Mucosa of stomach (tissue), 1 donor: ENCODE data around the gene POLD2.

Experiments used
- H3K27me3 ChIP-seq: one replicate; pipeline ENCODE4 v1.7.0; 2013; ENCODE audit warnings: mild to moderate bottlenecking, low read length; ENCODE audit not compliant: control insufficient read depth, insufficient read depth
- H3K36me3 ChIP-seq: one replicate; pipeline ENCODE4 v1.7.0; 2013; ENCODE audit warnings: low read length; ENCODE audit not compliant: control insufficient read depth, insufficient read depth
- H3K4me1 ChIP-seq: one replicate; pipeline ENCODE4 v1.7.0; 2013; ENCODE audit warnings: mild to moderate bottlenecking, low read length; ENCODE audit not compliant: control insufficient read depth, insufficient read depth
- H3K4me3 ChIP-seq: one replicate; pipeline ENCODE4 v1.7.0; 2013; ENCODE audit warnings: low read length
- H3K9ac ChIP-seq: one replicate; pipeline ENCODE4 v1.7.0; 2013; ENCODE audit warnings: mild to moderate bottlenecking, low read length, moderate library complexity
- H3K9me3 ChIP-seq: one replicate; pipeline ENCODE4 v1.7.0; 2013; ENCODE audit warnings: mild to moderate bottlenecking, low read length, moderate library complexity; ENCODE audit not compliant: control insufficient read depth
- donor health status: Pancreatic carcinoma.

Gene POLD2

DNA sequence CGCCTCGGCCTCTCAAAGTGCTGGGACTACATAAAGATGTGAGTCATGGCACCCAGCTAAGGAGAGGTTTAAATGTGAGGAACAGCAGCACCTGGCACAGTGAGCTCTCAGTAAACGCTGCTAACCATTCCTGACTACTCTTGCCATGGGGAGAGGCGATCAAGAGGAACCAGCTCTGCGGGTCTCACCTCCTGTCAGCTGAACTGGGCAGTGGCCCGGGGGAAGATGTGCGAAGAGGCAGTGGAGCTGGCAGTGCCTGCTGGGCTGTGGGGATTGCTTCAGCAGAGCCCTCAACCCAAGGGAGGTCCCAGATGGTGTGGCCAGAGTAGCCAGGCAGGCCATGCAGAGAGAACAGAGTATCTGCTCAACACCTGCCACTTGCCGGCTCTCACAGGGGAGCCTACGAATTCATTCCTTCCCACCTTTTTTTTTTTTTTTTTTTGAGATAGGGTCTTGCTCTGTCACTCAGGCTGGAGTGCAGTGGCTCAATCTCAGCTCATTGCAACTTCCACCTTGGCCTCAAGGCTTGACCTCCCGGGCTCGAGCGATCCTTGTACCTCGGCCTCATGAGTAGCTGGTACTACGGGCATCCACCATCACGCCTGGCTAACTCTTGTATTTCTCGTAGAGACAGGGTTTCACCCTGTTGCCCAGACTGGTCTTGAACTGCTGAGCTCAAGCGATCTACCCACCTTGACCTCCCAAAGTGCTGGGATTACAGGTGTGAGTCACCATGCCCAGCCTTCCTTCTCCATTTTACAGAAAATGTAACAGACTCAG lies 47.9 kb downstream of the POLD2 start:
- Histone ChIP-seq H3K27me3 (no peaks in the 10 kb centered on the region), H3K4me1 (peaks cover 53% of the 10 kb centered on the region), H3K9me3 (no peaks in the 10 kb centered on the region), H3K36me3 (peaks cover 6% of the 10 kb centered on the region), H3K9ac (no peak overlapping the region), H3K4me3 (no peak overlapping the region)

DNA sequence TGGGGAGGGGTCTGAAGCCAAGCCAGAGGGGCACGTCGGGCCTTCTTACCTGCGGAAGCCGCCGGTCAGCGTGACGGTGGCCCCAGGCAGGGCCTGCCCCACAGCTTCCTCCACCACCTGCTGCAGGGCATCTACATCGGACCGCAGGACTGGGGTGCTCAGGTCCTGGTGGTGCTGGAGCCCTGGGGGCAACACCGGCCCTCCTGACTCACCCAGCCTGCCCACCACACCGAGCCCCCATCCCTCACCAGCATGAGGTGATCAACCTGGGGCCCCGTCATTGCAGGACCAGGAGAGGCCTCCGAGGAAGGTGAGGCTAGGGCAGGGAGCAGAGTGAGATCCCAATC lies 49.0 kb downstream of the POLD2 start:
- Histone ChIP-seq H3K9me3 (no peaks in the 10 kb centered on the region), H3K9ac (no peak overlapping the region), H3K4me1 (peaks cover 48% of the 10 kb centered on the region), H3K27me3 (no peaks in the 10 kb centered on the region), H3K36me3 (no peaks in the 10 kb centered on the region), H3K4me3 (no peak overlapping the region)

DNA sequence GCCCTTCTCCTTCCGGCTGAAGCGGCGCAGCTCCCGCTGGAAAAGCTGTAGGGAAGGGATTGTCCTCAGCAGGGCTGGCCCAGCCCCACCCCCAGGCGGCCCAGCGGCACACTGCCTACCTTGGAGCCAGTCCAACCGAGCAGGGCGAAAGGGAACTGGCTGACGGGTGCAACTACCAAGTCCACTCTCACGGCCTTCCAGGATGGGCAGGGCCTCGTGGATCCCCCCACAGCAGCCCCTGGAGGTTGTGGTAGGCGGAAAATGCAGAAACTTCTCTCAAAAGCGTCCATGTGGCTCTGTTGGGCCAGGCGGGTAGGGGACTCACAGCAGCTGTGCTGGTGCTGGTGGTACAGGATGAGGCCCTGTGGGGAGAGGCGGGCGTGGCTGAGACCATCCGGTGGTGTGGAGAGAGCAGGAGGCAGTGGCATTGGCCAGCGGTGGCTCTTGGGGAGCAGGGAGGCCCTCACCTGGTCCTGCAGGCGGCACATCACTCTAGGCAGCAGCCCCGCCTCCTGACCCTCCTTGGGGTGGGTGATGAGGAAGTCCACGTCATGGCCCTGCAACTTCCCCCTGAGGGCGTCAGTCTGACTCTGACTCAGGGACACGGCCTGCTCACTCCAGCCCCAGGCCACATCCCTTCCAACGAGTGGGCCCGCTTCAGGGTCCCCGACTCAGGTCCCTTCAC lies 49.5 kb downstream of the POLD2 start:
- Histone ChIP-seq H3K4me1 (peaks cover 48% of the 10 kb centered on the region), H3K36me3 (no peaks in the 10 kb centered on the region), H3K4me3 (peak overlapping the region; percentile 23), H3K27me3 (no peaks in the 10 kb centered on the region), H3K9ac (no peak overlapping the region), H3K9me3 (no peaks in the 10 kb centered on the region)

DNA sequence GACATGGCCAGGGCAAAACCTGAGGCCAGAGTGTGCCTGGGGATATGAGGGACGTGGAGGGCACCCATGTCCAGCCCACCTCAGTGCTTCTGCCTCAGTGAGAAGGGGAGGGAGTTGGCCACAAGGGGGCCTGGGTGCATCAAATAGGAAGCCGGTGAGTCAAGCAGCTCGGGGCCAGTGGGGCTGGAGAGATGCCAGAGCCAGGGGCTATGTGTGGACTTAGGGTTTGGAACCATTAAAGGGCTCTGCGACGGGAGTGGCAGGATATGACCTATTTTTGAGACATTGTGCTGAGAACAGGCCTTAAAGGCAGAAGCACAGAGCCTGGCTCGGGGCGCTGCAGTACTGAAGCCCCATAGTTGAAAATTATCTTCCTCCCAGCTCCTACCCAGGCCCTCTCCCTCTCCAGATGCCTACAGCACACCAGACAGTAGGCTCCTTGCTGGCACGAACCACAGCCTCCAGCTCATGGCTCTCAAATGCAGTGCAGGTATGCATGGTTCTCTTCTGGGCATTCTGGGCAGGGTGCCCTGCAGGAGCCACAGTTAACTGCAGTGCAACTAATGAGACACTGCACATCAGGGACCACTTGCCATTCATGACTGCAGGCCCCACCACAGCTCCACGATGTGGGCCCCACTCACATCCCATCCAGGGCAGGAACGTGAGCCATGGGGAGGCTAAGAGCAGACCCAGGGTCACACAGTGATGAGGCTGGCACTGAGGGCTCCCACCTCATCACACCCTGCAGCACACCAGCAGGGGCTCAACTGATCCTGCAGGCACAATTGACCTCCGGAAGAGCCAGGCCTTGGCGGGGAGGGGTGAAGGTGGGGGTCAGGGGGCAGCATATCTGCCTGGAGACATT lies 50.8 kb downstream of the POLD2 start:
- Histone ChIP-seq H3K27me3 (no peaks in the 10 kb centered on the region), H3K9ac (no peak overlapping the region), H3K36me3 (no peaks in the 10 kb centered on the region), H3K4me3 (no peak overlapping the region), H3K4me1 (peaks cover 48% of the 10 kb centered on the region), H3K9me3 (no peaks in the 10 kb centered on the region)

DNA sequence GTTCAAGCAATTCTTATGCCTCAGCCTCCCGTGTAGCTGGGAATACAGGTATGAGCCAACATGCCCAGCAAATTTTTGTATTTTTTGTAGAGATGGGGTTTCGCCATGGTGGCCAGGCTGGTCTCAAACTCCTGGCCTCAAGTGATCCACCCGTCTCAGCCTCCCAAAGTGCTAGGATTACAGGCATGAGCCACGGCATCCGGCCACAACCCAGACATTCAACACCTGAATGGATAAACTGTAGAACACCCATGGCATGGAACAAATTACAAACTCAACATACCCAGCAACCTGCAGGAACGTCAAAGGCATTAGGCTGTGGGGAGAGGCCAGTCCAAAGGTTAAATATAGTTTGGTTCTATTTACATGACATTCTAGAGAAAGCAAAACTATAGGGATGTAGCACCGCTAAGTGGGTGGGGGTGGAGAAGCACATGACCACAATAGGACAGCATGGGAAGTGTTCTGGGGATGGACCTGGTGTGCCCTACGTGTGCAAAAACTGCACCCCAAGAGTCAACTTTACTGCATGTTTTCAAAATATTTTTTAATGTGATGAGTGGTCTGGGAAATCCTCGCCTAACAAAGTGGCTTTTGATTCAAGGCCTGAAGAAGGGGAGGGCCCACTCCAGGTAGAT lies 51.5 kb downstream of the POLD2 start:
- H3K9me3 ChIP-seq, result no peaks in the 10 kb centered on the region
- no peak overlapping the region for H3K9ac ChIP-seq
- H3K36me3 ChIP-seq, result no peaks in the 10 kb centered on the region
- no peaks in the 10 kb centered on the region for H3K27me3 ChIP-seq
- H3K4me3 ChIP-seq, result no peak overlapping the region
- H3K4me1 ChIP-seq, result peaks cover 48% of the 10 kb centered on the region

DNA sequence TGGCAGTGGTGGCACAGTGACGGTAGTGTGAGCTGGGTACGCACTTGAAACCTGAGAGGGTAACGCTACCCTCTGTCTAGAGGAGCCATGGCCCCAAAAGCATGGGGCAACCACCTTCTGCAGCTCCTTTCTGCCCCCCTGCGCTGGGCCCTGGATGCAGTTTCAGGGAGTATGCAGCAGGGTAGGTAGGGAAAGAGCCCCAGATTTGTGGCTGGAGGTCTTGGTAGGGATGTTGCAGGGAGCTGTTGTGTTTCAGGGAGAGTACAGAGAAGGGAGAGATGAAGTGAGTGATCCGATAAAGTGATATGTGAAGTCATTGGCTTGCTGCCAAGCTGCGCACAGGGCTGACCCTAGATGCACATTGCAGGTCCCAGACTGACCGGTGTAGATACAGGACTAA lies 55.3 kb downstream of the POLD2 start:
- peaks cover 34% of the 10 kb centered on the region for H3K4me1 ChIP-seq

DNA sequence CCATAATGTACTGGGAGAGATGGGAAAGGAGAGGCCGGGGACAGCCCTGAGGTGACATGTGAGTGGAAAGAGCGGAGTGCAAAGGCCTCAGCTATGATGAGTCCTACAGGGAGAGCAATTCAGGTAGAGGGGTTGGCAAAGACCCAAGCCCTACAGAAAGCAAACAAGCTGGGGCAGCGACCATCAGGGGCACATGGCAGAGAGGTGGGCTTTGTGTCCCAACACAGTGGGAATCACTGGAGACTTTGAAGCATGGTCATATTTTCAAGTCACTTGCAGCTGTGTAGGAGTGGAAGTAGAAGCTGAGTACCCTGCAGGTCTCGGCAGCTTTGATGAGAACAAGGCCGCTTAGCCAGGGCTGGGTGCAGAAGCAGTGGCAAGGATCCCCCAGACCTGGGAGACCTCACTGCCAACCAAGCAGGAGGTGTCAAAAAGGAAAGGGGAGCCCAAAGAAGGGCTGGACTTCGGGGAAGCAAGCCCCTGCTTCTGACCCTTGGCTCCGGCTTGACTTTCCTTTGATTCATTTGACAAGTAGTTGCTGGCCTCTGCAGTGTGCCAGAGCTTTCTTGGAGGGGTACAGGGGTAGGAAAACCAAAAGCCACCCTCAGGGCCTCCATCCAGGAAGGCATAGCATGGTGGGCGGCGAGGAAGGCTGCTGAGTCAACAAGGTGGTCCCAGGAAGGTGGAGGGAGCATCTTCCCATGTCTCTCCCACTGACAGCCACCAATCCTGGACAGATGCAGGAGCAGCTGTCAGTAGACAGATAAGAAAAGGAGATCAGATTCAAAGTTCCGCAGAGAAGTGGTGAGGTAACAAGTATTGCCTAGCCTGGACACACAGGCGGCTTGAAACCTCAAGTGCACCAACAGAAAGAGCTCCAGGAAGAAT lies 56.0 kb downstream of the POLD2 start:
- H3K9me3 ChIP-seq, result no peaks in the 10 kb centered on the region
- peaks cover 13% of the 10 kb centered on the region for H3K27me3 ChIP-seq
- H3K36me3 ChIP-seq, result peaks cover under 1% of the 10 kb centered on the region
- no peak overlapping the region for H3K4me3 ChIP-seq
- peaks cover 27% of the 10 kb centered on the region for H3K4me1 ChIP-seq
- no peak overlapping the region for H3K9ac ChIP-seq

More for the DNA sequence above, 55.3 kb downstream of the POLD2 start:
- no peaks in the 10 kb centered on the region for H3K9me3 ChIP-seq
- H3K9ac ChIP-seq, result no peak overlapping the region
- H3K27me3 ChIP-seq, result peaks cover 13% of the 10 kb centered on the region
- no peak overlapping the region for H3K4me3 ChIP-seq
- no peaks in the 10 kb centered on the region for H3K36me3 ChIP-seq

DNA sequence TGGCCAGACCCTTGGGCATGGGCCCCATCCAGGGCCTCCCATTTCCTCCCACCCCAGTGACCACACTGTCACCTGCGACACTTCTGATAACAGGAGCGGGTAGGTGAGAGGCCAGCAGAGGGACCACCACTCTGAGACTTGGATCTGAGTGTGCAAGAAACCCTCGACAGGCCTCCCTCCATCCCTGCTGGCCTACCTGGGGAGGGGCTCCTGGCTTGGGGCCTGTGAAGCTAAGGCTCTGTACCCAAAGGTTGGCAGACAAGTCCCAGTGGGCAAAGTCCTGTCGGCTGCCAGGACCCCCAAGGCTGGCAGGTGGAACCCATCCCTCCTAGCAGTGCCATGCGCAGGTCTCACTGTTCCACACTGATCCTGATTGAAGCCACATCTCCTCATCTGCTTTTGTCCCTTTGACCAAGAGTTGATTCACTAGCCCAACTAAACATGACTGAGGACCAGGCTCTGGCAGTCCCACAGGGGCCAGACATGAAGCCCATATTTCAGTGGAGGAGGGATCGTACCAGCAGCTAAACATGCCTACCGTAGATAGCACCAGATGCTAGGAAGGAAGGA lies 56.8 kb downstream of the POLD2 start:
- Histone ChIP-seq H3K4me1 (peaks cover 20% of the 10 kb centered on the region), H3K36me3 (peaks cover 5% of the 10 kb centered on the region), H3K4me3 (no peak overlapping the region), H3K9ac (no peak overlapping the region), H3K27me3 (peaks cover 13% of the 10 kb centered on the region), H3K9me3 (no peaks in the 10 kb centered on the region)

DNA sequence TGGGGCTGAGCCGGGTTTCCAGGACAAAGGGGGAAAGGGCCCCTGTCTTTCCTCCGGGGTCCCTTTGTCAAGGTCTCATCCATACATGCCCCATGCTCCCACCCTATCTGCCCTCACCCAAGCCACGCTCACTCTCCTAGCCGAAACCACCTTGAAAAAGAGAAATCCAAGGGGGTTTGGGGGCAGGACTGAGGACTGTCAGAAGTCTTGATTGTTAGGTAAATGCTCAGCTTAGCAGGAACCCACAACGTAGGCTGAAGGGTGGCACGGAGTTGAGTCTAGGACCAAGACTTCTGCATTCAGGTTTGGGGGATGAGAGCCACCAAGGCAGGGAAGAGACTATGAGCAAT lies 57.3 kb downstream of the POLD2 start:
- H3K4me3 ChIP-seq, result no peak overlapping the region
- H3K9me3 ChIP-seq, result no peaks in the 10 kb centered on the region
- peaks cover 15% of the 10 kb centered on the region for H3K4me1 ChIP-seq
- H3K27me3 ChIP-seq, result peaks cover 13% of the 10 kb centered on the region
- peaks cover 5% of the 10 kb centered on the region for H3K36me3 ChIP-seq
- no peak overlapping the region for H3K9ac ChIP-seq

DNA sequence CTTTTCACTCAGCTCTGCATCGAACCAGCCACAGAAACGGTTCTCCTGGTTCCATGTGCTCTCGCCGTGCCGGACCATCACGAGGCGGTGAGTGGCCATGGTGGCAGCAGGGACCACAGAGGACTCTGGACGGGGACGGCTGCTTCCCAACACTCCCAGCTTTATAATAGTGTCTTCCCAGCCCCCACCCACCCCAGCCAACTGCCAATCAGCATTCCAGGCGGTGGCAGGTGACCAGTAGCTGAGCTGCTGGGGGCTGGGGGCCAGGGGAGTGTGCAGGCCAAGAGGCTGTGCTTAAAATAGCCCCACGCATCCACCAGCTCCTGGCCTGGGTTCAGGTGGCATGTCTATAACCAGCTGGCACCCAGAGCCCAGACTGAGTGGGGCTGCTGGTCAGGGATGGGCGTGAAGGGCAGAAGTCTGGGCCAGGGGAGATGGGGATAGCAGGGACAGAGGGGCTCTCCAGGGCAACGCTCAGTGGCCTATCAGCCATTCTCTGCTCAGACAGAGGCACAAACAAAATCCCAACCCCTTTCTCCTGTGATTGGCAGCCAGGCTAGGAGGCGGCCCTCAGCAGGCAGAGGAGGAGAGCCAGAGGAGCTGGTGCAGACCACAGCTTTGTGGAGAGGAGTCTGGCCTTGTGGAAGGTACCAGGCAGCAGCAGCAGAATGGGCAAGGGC lies 57.8 kb downstream of the POLD2 start, which contains the start of gene PGAM2:
TSS of gene PGAM2 (minus strand) at position 137 of the 680 bp plus-strand sequence. CDS start at position 99, 38 bp downstream.
- no peak within 1 kb of the TSS for H3K4me3 ChIP-seq
- H3K9ac ChIP-seq, result no peak within 1 kb of the TSS
- H3K36me3 ChIP-seq, result peaks cover 5% of the 10 kb centered on the region
- no peaks in the 10 kb centered on the region for H3K9me3 ChIP-seq
- peaks cover 13% of the 10 kb centered on the region for H3K27me3 ChIP-seq
- peaks cover 12% of the 10 kb centered on the region for H3K4me1 ChIP-seq
